Measurements from ENCODE around the gene TKFC.

Gene TKFC

GRCh38 chr11:61332797-61333549 lies at the start of gene TKFC, which contains the start of gene DDB1:
Gene TKFC, plus strand, starts transcription at chr11:61333228. Its CDS starts 1,501 bp downstream, at chr11:61334729.
Gene DDB1, minus strand, starts transcription at chr11:61333105. Its CDS starts 137 bp downstream, at chr11:61332968.
- no peak for TF ChIP-seq EGR1 (IDR thresholded peaks at IDR 0.05)
- no peak; the same call in 1 of the 2 replicates for TF ChIP-seq EP300 (IDR thresholded peaks at IDR 0.05; ENCODE audit: borderline replicate concordance)
- TF ChIP-seq USF1 (IDR thresholded peaks at IDR 0.05), result peak; percentile 63
- TF ChIP-seq MAX (IDR thresholded peaks at IDR 0.05), result peak; percentile 91
- 0 out of 2 replicates have a peak, but pooled peaks have one; percentile 79 for TF ChIP-seq ZBTB7A (IDR thresholded peaks at IDR 0.05; ENCODE audit: low read depth)
- no peak for TF ChIP-seq CREB1 (IDR thresholded peaks at IDR 0.05; ENCODE audit: low read depth)
- TF ChIP-seq YY1 (IDR thresholded peaks at IDR 0.05; ENCODE audit: low read depth), result peak; percentile 79
- peak; percentile 32; the same call in 1 of the 2 replicates for TF ChIP-seq TEAD4 (IDR thresholded peaks at IDR 0.05)
- TF ChIP-seq TCF12 (IDR thresholded peaks at IDR 0.05; ENCODE audit: low read depth), result peak; percentile 81
- peak; percentile 98 for TF ChIP-seq TAF1 (IDR thresholded peaks at IDR 0.05; ENCODE audit: low read depth)
- 0 out of 2 replicates have a peak, but pooled peaks have one; percentile 10 for TF ChIP-seq REST (IDR thresholded peaks at IDR 0.05; ENCODE audit: low read depth)
- TF ChIP-seq RAD21 (IDR thresholded peaks at IDR 0.05; ENCODE audit: low read depth), result no peak
- peak; percentile 41; the same call in 1 of the 2 replicates for TF ChIP-seq NFIC (IDR thresholded peaks at IDR 0.05)
- TF ChIP-seq CEBPB (IDR thresholded peaks at IDR 0.05), result 0 out of 2 replicates have a peak, but pooled peaks have one; percentile 2
- 0 out of 2 replicates have a peak, but pooled peaks have one; percentile 19 for TF ChIP-seq FOXM1 (IDR thresholded peaks at IDR 0.05; ENCODE audit: borderline replicate concordance, low read depth)

GRCh38 chr11:61283613-61284012 lies 49.4 kb upstream of the TKFC start:
- TF ChIP-seq MAX (IDR thresholded peaks at IDR 0.05) (no peak), EGR1 (IDR thresholded peaks at IDR 0.05) (no peak), TEAD4 (IDR thresholded peaks at IDR 0.05) (no peak)

GRCh38 chr11:61287338-61287977 lies 45.6 kb upstream of the TKFC start:
- TF ChIP-seq EGR1 (IDR thresholded peaks at IDR 0.05), result no peak
- no peak for TF ChIP-seq FOXM1 (IDR thresholded peaks at IDR 0.05; ENCODE audit: borderline replicate concordance, low read depth)
- TF ChIP-seq TCF12 (IDR thresholded peaks at IDR 0.05; ENCODE audit: low read depth), result no peak
- no peak for TF ChIP-seq CEBPB (IDR thresholded peaks at IDR 0.05)
- TF ChIP-seq ZBTB7A (IDR thresholded peaks at IDR 0.05; ENCODE audit: low read depth), result no peak
- no peak for TF ChIP-seq NFIC (IDR thresholded peaks at IDR 0.05)
- TF ChIP-seq TEAD4 (IDR thresholded peaks at IDR 0.05), result no peak
- no peak for TF ChIP-seq EP300 (IDR thresholded peaks at IDR 0.05; ENCODE audit: borderline replicate concordance)
- no peak for TF ChIP-seq YY1 (IDR thresholded peaks at IDR 0.05; ENCODE audit: low read depth)
- no peak for TF ChIP-seq TAF1 (IDR thresholded peaks at IDR 0.05; ENCODE audit: low read depth)
- TF ChIP-seq REST (IDR thresholded peaks at IDR 0.05; ENCODE audit: low read depth), result no peak
- no peak for TF ChIP-seq MAX (IDR thresholded peaks at IDR 0.05)
- no peak for TF ChIP-seq USF1 (IDR thresholded peaks at IDR 0.05)
- no peak for TF ChIP-seq CREB1 (IDR thresholded peaks at IDR 0.05; ENCODE audit: low read depth)
- TF ChIP-seq RAD21 (IDR thresholded peaks at IDR 0.05; ENCODE audit: low read depth), result no peak

- TF ChIP-seq USF1 (IDR thresholded peaks at IDR 0.05), result no peak
- no peak for TF ChIP-seq EP300 (IDR thresholded peaks at IDR 0.05; ENCODE audit: borderline replicate concordance)
- TF ChIP-seq TCF12 (IDR thresholded peaks at IDR 0.05; ENCODE audit: low read depth), result no peak
- TF ChIP-seq ZBTB7A (IDR thresholded peaks at IDR 0.05; ENCODE audit: low read depth), result no peak
- TF ChIP-seq RAD21 (IDR thresholded peaks at IDR 0.05; ENCODE audit: low read depth), result no peak
- no peak for TF ChIP-seq YY1 (IDR thresholded peaks at IDR 0.05; ENCODE audit: low read depth)
- TF ChIP-seq FOXM1 (IDR thresholded peaks at IDR 0.05; ENCODE audit: borderline replicate concordance, low read depth), result no peak
- TF ChIP-seq CEBPB (IDR thresholded peaks at IDR 0.05), result no peak
- TF ChIP-seq TAF1 (IDR thresholded peaks at IDR 0.05; ENCODE audit: low read depth), result no peak
Observed at GRCh38 chr11:61290905-61291690, 41.9 kb upstream of the TKFC start.

Data from Ishikawa (cell line).